Suppressor macrophage treated with lipopolysaccharide for 4 hours (primary cell): Measurements from ENCODE around the gene MRPL22.
A peak's percentile ranks its signal among the peaks of the same experiment; 100 is the strongest.
"Not testable (repeated sequence)": the region's sequence is repeated elsewhere in the genome, so short reads cannot be mapped to it uniquely, and the experiment has no call there.

Source experiments
- DNase-seq: peaks from one replicate; pipeline ENCODE4 v3.0.0-alpha.2; 2020

Gene MRPL22

DNA sequence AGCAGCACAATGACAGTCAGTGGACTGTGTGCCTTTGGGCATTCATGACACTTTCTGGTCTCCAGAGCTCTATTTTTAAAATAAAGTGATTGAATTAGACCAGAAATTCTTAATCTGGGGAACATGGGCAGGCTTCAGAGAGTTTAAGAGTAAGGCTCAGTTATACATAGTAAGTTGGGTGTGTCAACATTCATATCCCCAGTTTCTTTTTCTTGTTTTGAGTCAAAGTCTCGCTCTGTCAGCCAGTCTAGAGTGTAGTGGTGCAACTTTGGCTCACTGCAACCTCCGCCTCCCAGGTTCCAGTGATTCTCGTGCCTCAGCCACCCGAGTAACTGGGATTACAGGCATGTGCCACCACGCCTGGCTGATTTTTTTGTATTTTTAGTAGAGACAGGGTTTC is 59.0 kb downstream of the MRPL22 start:
- no peak for DNase-seq

DNA sequence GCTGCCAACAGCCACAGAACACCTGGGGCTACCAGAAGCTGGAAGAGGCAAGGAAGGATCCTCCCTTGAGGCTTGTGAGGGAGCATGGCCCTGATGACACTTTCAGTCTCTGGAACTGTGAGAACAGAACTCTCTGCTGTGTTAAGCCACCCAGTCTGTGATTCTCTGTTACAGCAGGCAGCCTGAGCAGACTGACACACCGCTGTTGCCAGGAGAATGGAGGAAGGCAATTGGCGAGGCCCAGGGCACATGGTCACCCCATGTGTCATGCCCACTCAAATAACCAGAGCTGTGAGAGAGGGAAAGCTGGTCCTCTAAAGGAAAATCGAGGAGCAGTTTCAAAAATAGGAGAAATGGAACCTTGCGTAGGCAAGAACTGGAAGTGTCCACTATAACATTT is 60.6 kb downstream of the MRPL22 start:
- DNase-seq: no peak

DNA sequence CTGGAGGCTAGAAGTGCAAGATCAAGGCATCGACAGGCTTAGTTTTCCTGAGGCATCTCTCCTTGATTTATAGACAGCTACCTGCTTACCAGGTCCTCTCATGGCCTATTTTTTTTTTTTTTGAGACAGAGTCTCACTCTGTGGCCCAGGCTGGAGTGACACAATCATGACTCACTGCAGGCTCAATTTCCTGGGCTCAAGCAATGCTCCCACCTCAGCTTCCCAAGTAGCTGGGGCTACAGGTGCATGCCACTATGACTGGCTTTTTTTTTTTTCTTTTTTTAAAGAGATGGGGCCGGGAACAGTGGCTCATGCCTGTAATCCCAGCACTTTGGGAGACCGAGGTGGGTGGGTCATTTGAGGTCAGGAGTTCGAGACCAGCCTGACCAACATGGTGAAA is 61.8 kb downstream of the MRPL22 start:
- not testable (repeated sequence) for DNase-seq

DNA sequence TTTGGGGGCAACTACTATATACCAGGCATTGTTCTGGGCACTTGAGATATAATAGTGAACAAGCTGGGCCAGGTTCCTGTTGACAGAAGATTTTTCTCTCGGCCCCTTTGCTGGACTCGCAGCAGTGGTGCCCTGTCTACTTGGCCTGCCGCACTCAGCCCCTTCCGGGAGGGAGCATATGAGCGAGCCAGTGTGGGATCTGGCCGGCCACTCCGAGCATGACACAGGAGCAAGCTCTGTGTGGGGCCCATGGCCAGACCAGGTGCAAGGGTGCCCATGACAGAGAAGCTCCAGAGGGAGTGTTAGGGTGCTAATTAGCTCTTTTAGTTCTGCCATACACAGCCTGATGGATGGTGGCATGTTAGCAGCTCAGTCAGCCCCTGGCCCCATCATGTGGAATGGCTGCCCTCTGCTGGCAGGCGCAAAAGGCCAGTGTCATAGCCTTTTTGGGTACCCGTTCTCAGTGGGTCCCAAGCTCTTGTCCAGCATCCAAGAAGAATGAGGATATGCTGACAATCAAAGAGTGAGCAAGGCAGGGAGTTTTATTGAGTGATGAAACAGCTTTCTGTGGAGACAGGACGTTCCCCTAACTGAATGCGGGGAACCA is 63.4 kb downstream of the MRPL22 start:
- peak; percentile 33 for DNase-seq

DNA sequence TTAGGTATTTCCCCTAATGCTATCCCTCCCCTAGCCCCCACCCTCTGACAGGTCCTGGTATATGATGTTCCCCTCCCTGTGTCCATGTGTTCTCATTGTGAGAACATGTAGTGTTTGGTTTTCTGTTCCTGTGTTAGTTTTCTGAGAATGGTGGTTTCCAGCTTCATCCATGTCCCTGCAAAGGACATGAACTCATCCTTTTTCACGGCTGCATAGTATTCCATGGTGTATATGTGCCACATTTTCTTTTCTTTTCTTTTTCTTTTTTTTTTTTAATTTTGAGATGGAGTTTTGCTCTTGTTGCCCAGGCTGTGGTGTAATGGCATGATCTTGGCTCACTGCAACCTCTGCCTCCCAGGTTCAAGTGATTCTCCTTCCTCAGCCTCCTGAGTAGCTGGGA is 65.4 kb downstream of the MRPL22 start:
- not testable (repeated sequence) for DNase-seq

DNA sequence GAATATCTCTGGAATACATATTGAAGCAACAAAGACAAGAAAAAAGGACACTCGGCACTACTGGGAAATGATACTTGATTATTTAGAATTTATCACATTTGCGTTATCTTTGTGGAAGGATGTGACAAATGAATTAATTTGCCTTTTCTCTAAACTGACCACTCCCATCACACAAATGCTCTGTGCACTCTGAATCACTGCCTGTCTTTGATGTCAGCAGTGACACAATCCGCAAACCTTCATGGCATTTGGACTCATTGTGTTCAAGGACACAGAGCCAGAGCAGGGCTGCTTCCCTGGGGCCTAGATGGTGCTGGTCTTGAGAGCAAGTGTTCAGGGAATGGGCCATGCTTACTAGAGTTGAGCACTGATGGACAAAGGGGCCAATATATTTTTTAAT is 67.8 kb downstream of the MRPL22 start:
- no peak for DNase-seq

DNA sequence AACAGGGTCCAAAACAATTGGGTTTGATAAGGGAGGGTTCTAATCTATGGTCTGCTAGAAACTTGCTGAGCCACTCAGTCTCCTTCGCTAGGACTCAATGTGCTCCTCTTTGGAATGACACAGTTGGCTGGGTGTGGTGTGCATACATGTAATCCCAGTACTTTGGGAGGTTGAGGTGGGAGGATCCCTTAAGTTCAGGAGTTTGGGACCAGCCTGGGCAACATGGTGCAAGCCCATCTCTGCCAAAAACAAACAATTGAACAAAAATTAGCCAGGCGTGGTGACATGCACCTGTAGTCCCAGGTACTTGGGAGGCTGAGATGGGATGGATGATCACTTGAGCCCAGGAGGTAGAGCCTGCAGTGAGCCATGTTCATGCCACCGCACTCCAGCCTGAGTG is 70.0 kb downstream of the MRPL22 start:
- DNase-seq: no peak

DNA sequence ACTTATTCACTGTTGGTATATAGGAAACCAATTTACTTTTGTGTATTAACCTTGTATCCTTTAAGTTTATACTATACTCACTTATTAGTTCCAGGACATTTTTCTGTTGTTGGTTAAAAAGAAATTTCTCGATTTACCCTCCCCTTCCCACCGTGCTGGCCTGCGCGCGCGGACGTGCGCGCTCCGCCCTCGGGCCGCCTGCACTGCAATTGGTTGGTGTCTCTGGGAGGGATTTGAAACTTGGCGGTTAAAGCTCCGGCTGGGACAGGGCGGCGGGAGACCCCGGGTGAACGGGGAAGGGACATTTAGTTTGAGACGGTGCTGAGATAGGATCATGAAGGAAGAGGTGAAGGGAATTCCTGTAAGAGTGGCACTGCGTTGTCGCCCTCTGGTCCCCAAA is 72.7 kb downstream of the MRPL22 start, which contains the start of gene KIF4B:
KIF4B (plus strand) TSS at position 230 of the 400 bp plus-strand sequence; CDS start at position 335, 105 bp downstream.
- DNase-seq: no peak

DNA sequence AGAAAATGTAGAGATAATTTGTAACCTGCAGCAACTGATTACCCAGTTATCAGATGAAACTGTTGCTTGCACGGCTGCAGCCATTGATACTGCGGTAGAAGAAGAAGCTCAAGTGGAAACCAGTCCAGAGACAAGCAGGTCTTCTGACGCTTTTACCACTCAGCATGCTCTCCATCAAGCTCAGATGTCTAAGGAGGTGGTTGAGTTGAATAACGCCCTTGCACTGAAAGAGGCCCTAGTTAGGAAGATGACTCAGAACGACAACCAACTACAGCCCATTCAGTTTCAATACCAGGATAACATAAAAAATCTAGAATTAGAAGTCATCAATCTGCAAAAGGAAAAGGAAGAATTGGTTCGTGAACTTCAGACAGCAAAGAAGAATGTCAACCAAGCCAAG is 74.4 kb downstream of the MRPL22 start:
- DNase-seq: no peak

DNA sequence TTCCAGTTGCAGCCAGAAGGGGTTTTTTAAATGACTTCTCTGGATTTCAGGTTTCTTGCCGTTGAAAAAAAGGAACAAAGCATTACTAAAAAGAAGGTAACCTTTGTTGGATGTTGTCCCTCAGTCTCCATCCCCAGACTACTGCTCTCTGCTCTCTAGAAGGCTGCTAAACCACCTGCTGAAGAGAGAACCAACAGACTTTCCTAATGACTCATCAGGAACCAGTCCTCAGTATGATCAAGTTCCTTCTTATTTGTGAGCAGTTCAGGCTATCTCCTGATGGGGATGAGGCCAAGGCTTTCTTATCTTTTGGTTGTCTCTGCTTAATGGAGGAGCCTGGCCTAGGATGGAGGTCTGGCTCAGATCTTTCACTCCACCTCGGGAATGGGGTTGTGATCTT is 76.7 kb downstream of the MRPL22 start:
- no peak for DNase-seq
